ENCODE results near the gene NOSTRIN.

The NOSTRIN gene

DNA sequence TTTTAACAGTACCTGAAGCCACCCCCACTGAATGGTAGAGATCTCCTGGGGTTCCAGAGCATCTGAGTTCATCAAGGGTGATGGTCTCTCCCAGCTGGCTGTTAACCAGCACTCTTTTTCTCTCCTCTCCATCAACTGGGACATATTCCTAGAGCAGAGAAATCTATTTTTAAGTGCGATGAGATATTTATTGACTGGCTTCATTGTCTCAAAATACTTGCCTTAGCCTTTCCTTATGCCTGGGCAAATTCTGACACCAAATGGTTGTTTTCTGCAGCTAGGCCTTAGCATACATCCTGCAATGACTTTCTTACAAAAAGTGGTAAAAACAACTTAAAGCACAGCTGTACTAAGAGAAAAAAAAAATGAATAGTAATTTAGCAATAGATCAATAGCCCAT lies 19.6 kb downstream of the NOSTRIN start:
- H3K36me3 Mint-ChIP-seq (ENCODE audit: low read depth): no peaks in the 10 kb centered on the region
- no peaks in the 10 kb centered on the region for H3K4me1 Mint-ChIP-seq
- DNase-seq (no peak), ATAC-seq (no peak)
- no peaks in the 10 kb centered on the region for H3K27me3 Mint-ChIP-seq
- no peak overlapping the region for H3K4me3 Mint-ChIP-seq
- no peaks in the 10 kb centered on the region for H3K9me3 Mint-ChIP-seq
- H3K27ac Mint-ChIP-seq: no peak overlapping the region

DNA sequence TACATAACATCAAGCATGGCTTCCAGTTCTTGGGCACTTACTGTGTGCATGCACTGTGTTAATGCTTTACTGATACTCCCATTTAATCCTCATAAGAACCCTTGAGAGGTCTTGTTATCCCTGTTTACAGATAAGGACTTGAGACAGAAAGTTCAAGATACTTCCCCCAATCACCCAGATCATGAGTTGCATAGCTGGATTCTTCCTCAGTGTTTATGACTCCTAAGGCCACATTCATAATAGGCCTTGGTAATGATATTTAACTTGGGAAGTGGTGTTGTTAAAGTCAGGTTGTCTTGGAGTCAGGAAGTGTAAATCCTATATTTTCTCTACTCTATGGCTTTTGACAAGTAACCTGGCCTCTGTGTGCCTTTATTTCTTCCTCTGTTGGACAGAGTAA lies 22.7 kb downstream of the NOSTRIN start:
- ATAC-seq: no peak
- H3K4me3 Mint-ChIP-seq: no peak overlapping the region

DNA sequence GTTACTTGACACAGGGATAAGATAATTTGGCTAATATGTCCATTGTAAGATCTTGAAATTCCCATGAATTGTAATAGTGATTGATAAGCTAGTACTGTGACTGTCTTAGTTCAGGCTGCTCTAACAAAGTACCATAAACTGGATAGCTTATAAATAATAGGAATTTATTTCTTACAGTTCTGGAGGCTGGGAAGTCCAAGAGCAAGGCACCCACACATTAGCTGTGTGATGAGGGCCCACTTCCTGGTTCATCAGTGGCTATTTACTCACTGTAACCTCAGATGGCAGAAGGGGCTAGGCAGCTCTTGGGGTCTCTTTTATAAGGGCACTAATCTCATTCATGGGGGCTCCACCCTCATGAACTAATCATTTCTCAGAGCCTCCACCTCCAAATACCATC lies 28.5 kb downstream of the NOSTRIN start:
- Mint-ChIP-seq H3K4me1 (no peaks in the 10 kb centered on the region), H3K9me3 (no peaks in the 10 kb centered on the region), H3K4me3 (no peak overlapping the region), H3K27me3 (no peaks in the 10 kb centered on the region), H3K36me3 (ENCODE audit: low read depth) (no peaks in the 10 kb centered on the region), H3K27ac (no peak overlapping the region)
- DNase-seq: no peak
- ATAC-seq: no peak

More for the DNA sequence above, 22.7 kb downstream of the NOSTRIN start:
- H3K36me3 Mint-ChIP-seq (ENCODE audit: low read depth): no peaks in the 10 kb centered on the region
- H3K27me3 Mint-ChIP-seq: no peaks in the 10 kb centered on the region
- H3K9me3 Mint-ChIP-seq: no peaks in the 10 kb centered on the region
- H3K27ac Mint-ChIP-seq: no peak overlapping the region
- no peaks in the 10 kb centered on the region for H3K4me1 Mint-ChIP-seq
- DNase-seq: no peak

GRCh38 chr2:168831662-168832061 lies 29.2 kb downstream of the NOSTRIN start:
- no peaks in the 10 kb centered on the region for H3K9me3 Mint-ChIP-seq
- H3K4me3 Mint-ChIP-seq: no peak overlapping the region
- H3K4me1 Mint-ChIP-seq: no peaks in the 10 kb centered on the region
- no peaks in the 10 kb centered on the region for H3K27me3 Mint-ChIP-seq
- DNase-seq: no peak
- no peak for ATAC-seq
- H3K27ac Mint-ChIP-seq: no peak overlapping the region
- H3K36me3 Mint-ChIP-seq (ENCODE audit: low read depth): no peaks in the 10 kb centered on the region

DNA sequence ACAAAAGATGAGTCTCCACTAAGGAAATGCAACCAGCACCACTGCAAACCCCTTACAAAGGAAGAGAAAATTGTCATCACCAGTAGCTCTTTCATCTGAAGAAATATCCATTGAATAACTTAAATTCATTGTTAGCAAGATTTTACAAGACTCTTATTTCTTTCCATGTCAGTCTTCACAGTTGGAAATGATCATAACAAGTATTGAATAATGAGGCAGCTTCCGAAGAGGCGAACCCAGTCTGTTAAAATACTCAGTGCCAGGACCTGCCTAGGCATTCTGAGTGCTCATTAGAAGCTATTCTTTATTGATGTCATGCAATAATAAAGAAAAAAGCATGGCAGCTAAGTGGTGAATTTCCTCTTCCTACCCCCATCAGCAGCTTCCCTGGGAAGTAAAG lies 33.5 kb downstream of the NOSTRIN start:
- no peaks in the 10 kb centered on the region for H3K27me3 Mint-ChIP-seq
- DNase-seq: no peak
- no peaks in the 10 kb centered on the region for H3K4me1 Mint-ChIP-seq
- no peak overlapping the region for H3K27ac Mint-ChIP-seq
- H3K9me3 Mint-ChIP-seq: peaks cover 4% of the 10 kb centered on the region
- H3K36me3 Mint-ChIP-seq (ENCODE audit: low read depth): no peaks in the 10 kb centered on the region
- no peak for ATAC-seq
- no peak overlapping the region for H3K4me3 Mint-ChIP-seq

GRCh38 chr2:168841445-168841844 lies 39.0 kb downstream of the NOSTRIN start:
- no peak overlapping the region for H3K27ac Mint-ChIP-seq
- no peaks in the 10 kb centered on the region for H3K36me3 Mint-ChIP-seq (ENCODE audit: low read depth)
- H3K27me3 Mint-ChIP-seq: no peaks in the 10 kb centered on the region
- H3K9me3 Mint-ChIP-seq: peaks cover 4% of the 10 kb centered on the region
- no peaks in the 10 kb centered on the region for H3K4me1 Mint-ChIP-seq
- no peak for ATAC-seq
- no peak overlapping the region for H3K4me3 Mint-ChIP-seq
- DNase-seq: no peak

- Mint-ChIP-seq H3K9me3 (no peaks in the 10 kb centered on the region), H3K4me1 (no peaks in the 10 kb centered on the region), H3K36me3 (ENCODE audit: low read depth) (no peaks in the 10 kb centered on the region), H3K27ac (no peak overlapping the region), H3K27me3 (no peaks in the 10 kb centered on the region), H3K4me3 (no peak overlapping the region)
- ATAC-seq (no peak), DNase-seq (no peak)
Measured at GRCh38 chr2:168843253-168843652, 40.8 kb downstream of the NOSTRIN start.

DNA sequence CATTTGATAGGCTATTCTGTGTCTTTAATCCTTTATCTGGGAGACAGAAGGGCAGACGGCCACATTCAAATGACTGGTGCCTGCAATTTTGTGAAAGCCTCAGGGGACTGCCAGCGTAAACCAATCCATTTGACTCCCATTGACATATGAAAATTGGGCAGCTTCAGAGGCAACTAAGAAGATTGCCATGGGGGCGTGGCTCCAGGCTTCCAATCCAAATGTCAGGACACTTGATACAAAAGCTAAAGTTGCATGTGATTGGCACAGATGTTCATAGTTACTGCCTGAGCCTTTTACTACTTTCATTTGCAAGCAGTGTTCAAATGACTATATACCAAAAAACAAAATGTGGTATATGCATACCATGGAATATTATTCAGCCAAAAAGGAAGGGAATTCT lies 45.8 kb downstream of the NOSTRIN start:
- Mint-ChIP-seq H3K4me3 (no peak overlapping the region), H3K27me3 (no peaks in the 10 kb centered on the region)

DNA sequence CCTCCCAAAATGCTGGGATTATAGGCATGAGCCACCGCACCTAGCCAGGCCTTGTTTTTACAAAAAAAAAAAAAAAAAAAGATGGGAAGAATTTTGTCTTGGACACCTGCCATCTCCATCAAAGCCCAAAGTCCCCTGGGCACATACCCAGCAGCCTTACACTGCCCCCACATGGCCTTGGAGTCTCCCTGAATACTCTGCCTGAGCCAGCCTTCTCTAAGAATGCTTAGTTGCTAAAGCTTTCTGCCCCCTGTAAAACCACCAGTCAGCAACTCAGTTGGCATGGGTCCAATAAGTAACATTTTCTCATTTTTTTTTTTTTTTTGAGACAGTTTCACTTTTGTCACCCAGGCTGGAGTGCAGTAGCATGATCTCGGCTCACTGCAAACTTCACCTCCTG lies 47.2 kb downstream of the NOSTRIN start:
- Mint-ChIP-seq H3K36me3 (ENCODE audit: low read depth) (peaks cover 5% of the 10 kb centered on the region), H3K9me3 (peaks cover 5% of the 10 kb centered on the region), H3K27me3 (no peaks in the 10 kb centered on the region), H3K27ac (no peak overlapping the region), H3K4me1 (no peaks in the 10 kb centered on the region), H3K4me3 (no peak overlapping the region)
- DNase-seq: no peak
- ATAC-seq: no peak

More for the DNA sequence above, 45.8 kb downstream of the NOSTRIN start:
- ATAC-seq (no peak), DNase-seq (no peak)
- no peaks in the 10 kb centered on the region for H3K4me1 Mint-ChIP-seq
- H3K27ac Mint-ChIP-seq: no peak overlapping the region
- no peaks in the 10 kb centered on the region for H3K36me3 Mint-ChIP-seq (ENCODE audit: low read depth)
- H3K9me3 Mint-ChIP-seq: no peaks in the 10 kb centered on the region

- H3K27ac Mint-ChIP-seq: no peak overlapping the region
- H3K36me3 Mint-ChIP-seq (ENCODE audit: low read depth): peaks cover 5% of the 10 kb centered on the region
- ATAC-seq: no peak
- H3K4me1 Mint-ChIP-seq: no peaks in the 10 kb centered on the region
- no peak for DNase-seq
- peaks cover 6% of the 10 kb centered on the region for H3K9me3 Mint-ChIP-seq
- H3K27me3 Mint-ChIP-seq: no peaks in the 10 kb centered on the region
- H3K4me3 Mint-ChIP-seq: no peak overlapping the region
Measured at GRCh38 chr2:168850846-168851245, 48.4 kb downstream of the NOSTRIN start.

DNA sequence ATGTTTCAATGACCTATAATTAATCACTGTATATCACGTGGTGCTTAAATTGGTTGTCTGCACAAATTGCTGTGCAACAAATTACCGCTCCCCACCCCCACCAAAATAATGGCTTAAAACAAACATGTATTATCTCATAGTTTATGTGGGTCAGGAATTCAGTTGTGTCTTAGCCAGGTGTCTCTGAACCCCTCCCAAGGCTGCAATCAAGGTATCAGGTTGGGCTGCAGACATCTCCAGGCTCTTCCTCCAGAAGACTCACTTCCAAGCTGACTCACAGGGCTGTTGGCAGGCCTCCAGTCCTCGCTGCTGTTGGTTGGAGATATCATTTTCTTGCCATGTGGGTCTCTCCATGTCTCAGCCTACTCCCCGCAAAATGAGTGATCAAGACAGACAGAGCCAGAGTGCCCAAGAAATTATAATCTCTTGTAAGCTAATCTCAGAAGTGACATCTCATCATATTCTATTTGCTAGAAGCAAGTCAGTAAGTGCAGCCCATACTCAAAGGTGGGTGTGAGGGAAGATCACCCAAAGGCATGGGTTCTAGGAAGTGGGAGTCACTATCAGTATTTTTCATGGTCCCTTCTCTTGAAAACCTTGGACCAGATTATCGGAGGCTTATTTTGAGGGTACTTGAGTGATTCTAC lies 49.4 kb downstream of the NOSTRIN start:
- Mint-ChIP-seq H3K9me3 (peaks cover 6% of the 10 kb centered on the region), H3K27ac (no peak overlapping the region), H3K4me1 (no peaks in the 10 kb centered on the region), H3K27me3 (no peaks in the 10 kb centered on the region), H3K36me3 (ENCODE audit: low read depth) (peaks cover 5% of the 10 kb centered on the region), H3K4me3 (no peak overlapping the region)
- DNase-seq: no peak
- no peak for ATAC-seq

DNA sequence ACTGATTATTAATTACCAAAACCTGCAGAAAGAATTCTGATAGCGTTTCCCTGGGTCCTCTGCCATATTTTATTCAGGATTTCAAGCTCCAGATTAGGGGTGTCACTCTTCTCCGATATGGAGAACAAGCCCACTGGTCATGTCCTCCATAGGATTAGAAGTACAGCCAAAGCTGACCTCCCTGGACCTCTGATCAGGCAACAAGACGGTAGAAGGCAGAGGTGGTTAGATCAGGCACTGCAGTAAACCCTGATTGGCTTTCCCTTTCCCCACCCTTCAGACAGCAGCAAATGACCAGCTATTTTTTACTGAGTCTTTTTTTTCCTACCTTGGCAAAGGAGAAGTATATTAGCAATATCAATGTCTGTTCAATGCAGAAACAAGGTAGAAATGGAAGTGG lies 50.0 kb downstream of the NOSTRIN start:
- Mint-ChIP-seq H3K27ac (no peak overlapping the region), H3K27me3 (no peaks in the 10 kb centered on the region), H3K4me1 (no peaks in the 10 kb centered on the region), H3K36me3 (ENCODE audit: low read depth) (peaks cover 5% of the 10 kb centered on the region), H3K9me3 (peaks cover 6% of the 10 kb centered on the region), H3K4me3 (no peak overlapping the region)
- DNase-seq (no peak), ATAC-seq (no peak)

DNA sequence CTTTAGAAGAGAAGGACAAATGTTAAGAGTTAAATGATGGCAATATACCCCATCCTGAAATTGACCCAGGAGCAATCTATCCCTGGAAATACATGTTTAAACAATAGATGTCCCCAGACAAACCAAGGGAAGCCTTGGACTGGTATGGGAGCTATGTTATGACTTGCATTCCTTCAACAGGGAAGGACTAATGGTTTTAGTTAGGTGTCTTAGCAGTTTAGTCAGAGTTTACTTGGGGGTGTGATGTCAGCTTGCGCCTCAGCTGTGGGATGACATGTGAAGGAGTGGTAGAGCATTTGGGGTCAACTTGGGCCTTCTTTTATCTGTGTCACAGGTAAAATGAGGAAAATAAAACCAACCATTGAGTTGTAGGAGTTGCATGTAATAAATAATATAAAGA lies 51.0 kb downstream of the NOSTRIN start:
- Mint-ChIP-seq H3K4me1 (no peaks in the 10 kb centered on the region), H3K27ac (no peak overlapping the region), H3K27me3 (no peaks in the 10 kb centered on the region), H3K9me3 (peaks cover 6% of the 10 kb centered on the region), H3K36me3 (ENCODE audit: low read depth) (peaks cover 5% of the 10 kb centered on the region), H3K4me3 (no peak overlapping the region)
- DNase-seq (no peak), ATAC-seq (no peak)

GRCh38 chr2:168854651-168855050 lies 52.2 kb downstream of the NOSTRIN start:
- H3K4me3 Mint-ChIP-seq: no peak overlapping the region
- no peak for ATAC-seq
- H3K27me3 Mint-ChIP-seq: no peaks in the 10 kb centered on the region

GRCh38 chr2:168855601-168856000 lies 53.2 kb downstream of the NOSTRIN start:
- Mint-ChIP-seq H3K4me1 (no peaks in the 10 kb centered on the region), H3K27ac (no peak overlapping the region), H3K27me3 (no peaks in the 10 kb centered on the region), H3K9me3 (peaks cover 6% of the 10 kb centered on the region), H3K36me3 (ENCODE audit: low read depth) (peaks cover 5% of the 10 kb centered on the region), H3K4me3 (no peak overlapping the region)
- DNase-seq (no peak), ATAC-seq (no peak)

More at GRCh38 chr2:168854651-168855050, 52.2 kb downstream of the NOSTRIN start:
- H3K27ac Mint-ChIP-seq: no peak overlapping the region
- H3K9me3 Mint-ChIP-seq: peaks cover 6% of the 10 kb centered on the region
- no peak for DNase-seq
- H3K4me1 Mint-ChIP-seq: no peaks in the 10 kb centered on the region
- peaks cover 5% of the 10 kb centered on the region for H3K36me3 Mint-ChIP-seq (ENCODE audit: low read depth)

DNA sequence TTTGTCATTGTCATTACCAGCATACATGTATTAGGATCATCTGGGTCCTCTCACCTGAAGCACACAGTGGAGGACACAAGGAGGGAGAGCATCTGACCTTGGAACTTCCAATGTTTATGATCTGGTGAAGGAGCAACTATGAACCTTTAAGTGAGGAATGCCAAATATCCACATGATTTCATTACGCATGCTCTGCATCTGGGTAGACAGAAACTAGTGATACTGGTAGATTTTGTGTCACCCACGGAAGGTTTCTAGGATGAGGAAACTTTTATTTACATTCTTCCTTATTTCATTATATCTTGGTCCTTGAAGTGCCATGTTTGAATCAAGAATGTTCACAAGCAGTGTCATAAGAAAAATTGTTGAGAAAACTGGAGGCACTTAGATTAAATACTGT lies 55.7 kb downstream of the NOSTRIN start:
- Mint-ChIP-seq H3K27me3 (no peaks in the 10 kb centered on the region), H3K36me3 (ENCODE audit: low read depth) (peaks cover 11% of the 10 kb centered on the region), H3K9me3 (peaks cover 6% of the 10 kb centered on the region), H3K27ac (no peak overlapping the region), H3K4me1 (no peaks in the 10 kb centered on the region), H3K4me3 (no peak overlapping the region)
- DNase-seq: no peak
- ATAC-seq: no peak
